ENCODE results near the gene GPR158. TPM values are rescaled to one million over a fixed set of nuclear protein-coding genes. Genes with fewer than 3 reads are reported as not detected.

Gene GPR158
- total RNA-seq, 1 experiment from 2014 or later, result 12.2 TPM

GRCh38 chr10:25629333-25629732, 454.5 kb downstream of the GPR158 start:
- intact Hi-C loops (cut with micrococcal nuclease; ENCODE audit: unreplicated experiment), result no loop called here
- no peak overlapping the region for H3K4me2 ChIP-seq
- ChIA-PET POLR2A (ENCODE audit: unreplicated experiment) (no interaction called here), CTCF (no interaction called here)
- no peaks in the 10 kb centered on the region for H3K27me3 ChIP-seq (ENCODE audit: insufficient read depth, low read depth)
- H3K9me2 ChIP-seq (ENCODE audit: insufficient read depth), result no peaks in the 10 kb centered on the region
- H3F3A ChIP-seq (ENCODE audit: insufficient read depth, low read depth), result no peaks in the 10 kb centered on the region
- no TSS peak for BruUV-seq (replicated peaks)
- H3K27ac ChIP-seq, result no peak overlapping the region
- H2AFZ ChIP-seq, result no peak overlapping the region
- H4K20me1 ChIP-seq (ENCODE audit: insufficient read depth), result no peaks in the 10 kb centered on the region
- no peaks in the 10 kb centered on the region for H3K9me3 ChIP-seq (ENCODE audit: insufficient read depth, low read depth)
- DNase-seq, result no peak
- H3K79me2 ChIP-seq (ENCODE audit: low read depth), result no peaks in the 10 kb centered on the region
- no peaks in the 10 kb centered on the region for H3K4me1 ChIP-seq (replicated peaks; ENCODE audit: insufficient read depth)
- no peaks in the 10 kb centered on the region for H3K36me3 ChIP-seq (ENCODE audit: low read depth)
- TF ChIP-seq EZH2 (IDR thresholded peaks at IDR 0.05; ENCODE audit: low read depth) (no peak), CTCF (conservative IDR thresholded peaks at IDR 0.05) (no peak)
- H3K4me3 ChIP-seq, result no peak overlapping the region

GRCh38 chr10:25631471-25631870, 456.7 kb downstream of the GPR158 start:
- no peak overlapping the region for H3K4me2 ChIP-seq

GRCh38 chr10:25632802-25633201, 458.0 kb downstream of the GPR158 start:
- CTCF ChIA-PET, result no interaction called here

More at GRCh38 chr10:25631471-25631870, 456.7 kb downstream of the GPR158 start:
- H3K27me3 ChIP-seq (ENCODE audit: insufficient read depth, low read depth), result no peaks in the 10 kb centered on the region
- no peaks in the 10 kb centered on the region for H4K20me1 ChIP-seq (ENCODE audit: insufficient read depth)
- no peaks in the 10 kb centered on the region for H3K4me1 ChIP-seq (replicated peaks; ENCODE audit: insufficient read depth)
- BruUV-seq (replicated peaks), result no TSS peak
- ChIA-PET CTCF (no interaction called here), POLR2A (ENCODE audit: unreplicated experiment) (no interaction called here)
- intact Hi-C loops (cut with micrococcal nuclease; ENCODE audit: unreplicated experiment), result no loop called here
- H2AFZ ChIP-seq, result no peak overlapping the region
- TF ChIP-seq EZH2 (IDR thresholded peaks at IDR 0.05; ENCODE audit: low read depth) (no peak), CTCF (conservative IDR thresholded peaks at IDR 0.05) (no peak)
- no peak overlapping the region for H3K27ac ChIP-seq
- H3K36me3 ChIP-seq (ENCODE audit: low read depth), result no peaks in the 10 kb centered on the region
- no peaks in the 10 kb centered on the region for H3K9me3 ChIP-seq (ENCODE audit: insufficient read depth, low read depth)
- DNase-seq, result no peak
- H3K4me3 ChIP-seq, result no peak overlapping the region
- no peaks in the 10 kb centered on the region for H3K9me2 ChIP-seq (ENCODE audit: insufficient read depth)
- H3F3A ChIP-seq (ENCODE audit: insufficient read depth, low read depth), result no peaks in the 10 kb centered on the region
- no peaks in the 10 kb centered on the region for H3K79me2 ChIP-seq (ENCODE audit: low read depth)

More at GRCh38 chr10:25632802-25633201, 458.0 kb downstream of the GPR158 start:
- no peak for TF ChIP-seq EZH2 (IDR thresholded peaks at IDR 0.05; ENCODE audit: low read depth)
- TF ChIP-seq CTCF (conservative IDR thresholded peaks at IDR 0.05), result no peak
- no TSS peak for BruUV-seq (replicated peaks)
- Histone ChIP-seq H3K79me2 (ENCODE audit: low read depth) (no peaks in the 10 kb centered on the region), H2AFZ (no peak overlapping the region), H3K9me3 (ENCODE audit: insufficient read depth, low read depth) (no peaks in the 10 kb centered on the region), H3F3A (ENCODE audit: insufficient read depth, low read depth) (no peaks in the 10 kb centered on the region), H3K36me3 (ENCODE audit: low read depth) (no peaks in the 10 kb centered on the region), H3K4me3 (no peak overlapping the region), H3K27me3 (ENCODE audit: insufficient read depth, low read depth) (no peaks in the 10 kb centered on the region), H3K4me1 (replicated peaks; ENCODE audit: insufficient read depth) (no peaks in the 10 kb centered on the region), H3K4me2 (no peak overlapping the region), H3K27ac (no peak overlapping the region), H4K20me1 (ENCODE audit: insufficient read depth) (no peaks in the 10 kb centered on the region), H3K9me2 (ENCODE audit: insufficient read depth) (no peaks in the 10 kb centered on the region)
- POLR2A ChIA-PET (ENCODE audit: unreplicated experiment), result no interaction called here
- no peak for DNase-seq
- intact Hi-C loops (cut with micrococcal nuclease; ENCODE audit: unreplicated experiment), result no loop called here
